Left lung (tissue), 10 donors: ENCODE measurements around the gene MAP3K5. TPM values are rescaled to one million over a fixed set of nuclear protein-coding genes. Genes with fewer than 3 reads are reported as not detected.

Source experiments
- ATAC-seq: fragments of 200-7000 bp; cut with Tn5 transposase; one replicate; pipeline ENCODE4 v1.9.1; 2020; ENCODE audit warnings: moderate library complexity
- DNase-seq, 4 donors: peaks; one replicate each; pipeline ENCODE4 v3.0.0-alpha.2; 2013 to 2020
- H3K27ac ChIP-seq, 2 donors: fragments of 200-600 bp; sonication (generic) in 1 of 2; one replicate each; pipeline versions ENCODE4 v1.5.0 to v1.8.0; 2020 to 2021
- H3K27me3 ChIP-seq, 2 donors: fragments of 200-600 bp; sonication (generic) in 1 of 2; one replicate each; pipeline versions ENCODE4 v1.5.0 to v1.8.0; 2020 to 2021
- H3K36me3 ChIP-seq, 2 donors: fragments of 200-600 bp; sonication (generic) in 1 of 2; one replicate each; pipeline versions ENCODE4 v1.5.0 to v1.8.0; 2020 to 2021
- H3K4me1 ChIP-seq, 2 donors: fragments of 200-600 bp; one replicate each; pipeline ENCODE4 v1.8.0; 2021
- H3K4me3 ChIP-seq, 2 donors: fragments of 200-600 bp; sonication (generic) in 1 of 2; one replicate each; pipeline versions ENCODE4 v1.5.0 to v1.8.0; 2020 to 2021; ENCODE audit warnings: mild to moderate bottlenecking in 1 of 2
- H3K9me3 ChIP-seq, 2 donors: fragments of 200-600 bp; sonication (generic) in 1 of 2; one replicate each; pipeline versions ENCODE4 v1.5.0 to v1.8.0; 2020 to 2021
- CTCF ChIP-seq, 2 donors: fragments of 200-600 bp; sonication (generic) in 1 of 2; IDR thresholded peaks; one replicate each; pipeline versions ENCODE4 v1.5.0 to v1.8.0; 2021; ENCODE audit warnings: antibody characterized with exemption in 2 of 2
- intact Hi-C, 2 donors: fragments of 100-400 bp; cut with DNase I; formaldehyde crosslinking; loops; one replicate each; pipeline versions ENCODE4 v1.11.2 to v1.14.2; 2022
- polyA plus RNA-seq, 6 donors: library from polyadenylated mRNA; unstranded; fragments of 120-200 nt; gene quantifications; one replicate each; pipeline ENCODE4 v1.2.1, GENCODE V29; 2013; ENCODE audit not compliant: insufficient read length in 6 of 6
- total RNA-seq, 2 donors: library from RNA; stranded (reverse); fragmentation: NEBNext Ultra II Directional; extraction: Animal tissue kit (Norgen Biotek cat#: 25700); gene quantifications; one replicate each; pipeline ENCODE4 v1.2.1, GENCODE V29; 2021
- donor health status: DM: no; HTN: yes; CAD: no.
- donor health status: DM: no; HTN: no; CAD: no.

The MAP3K5 gene
- total and polyA plus RNA-seq, 8 donors: 6.3 to 27.7 (median 7.2) TPM

- intact Hi-C loops: no loop called here
- Histone ChIP-seq H3K4me3 (no peak overlapping the region), H3K27ac (no peak overlapping the region), H3K27me3 (no peaks in the 10 kb centered on the region), H3K4me1 (no peaks in the 10 kb centered on the region), H3K36me3 (no peaks in the 10 kb centered on the region), H3K9me3 (no peaks in the 10 kb centered on the region)
- DNase-seq (no peak), ATAC-seq (no peak)
- TF ChIP-seq CTCF (IDR thresholded peaks at IDR 0.05): no peak
Observed at GRCh38 chr6:136517582-136517981, 274.7 kb downstream of the MAP3K5 start.

- intact Hi-C loops: no loop called here
- Histone ChIP-seq H3K9me3 (no peaks in the 10 kb centered on the region), H3K27me3 (no peaks in the 10 kb centered on the region), H3K4me1 (no peaks in the 10 kb centered on the region), H3K4me3 (no peak overlapping the region), H3K27ac (no peak overlapping the region), H3K36me3 (no peaks in the 10 kb centered on the region)
- ATAC-seq (peak; percentile 24), DNase-seq (no peak)
- TF ChIP-seq CTCF (IDR thresholded peaks at IDR 0.05): no peak
Observed at GRCh38 chr6:136517002-136517401, 275.3 kb downstream of the MAP3K5 start.

GRCh38 chr6:136514591-136514990, 277.7 kb downstream of the MAP3K5 start:
- no peak for TF ChIP-seq CTCF (IDR thresholded peaks at IDR 0.05)

GRCh38 chr6:136511926-136512325, 280.4 kb downstream of the MAP3K5 start:
- no peaks in the 10 kb centered on the region for H3K27me3 ChIP-seq
- peak; percentile 33 for ATAC-seq
- no peak for DNase-seq
- H3K9me3 ChIP-seq: no peaks in the 10 kb centered on the region
- no peak overlapping the region for H3K27ac ChIP-seq
- H3K4me3 ChIP-seq: no peak overlapping the region
- intact Hi-C loops: no loop called here
- no peak for TF ChIP-seq CTCF (IDR thresholded peaks at IDR 0.05)
- no peaks in the 10 kb centered on the region for H3K4me1 ChIP-seq
- H3K36me3 ChIP-seq: no peaks in the 10 kb centered on the region

More at GRCh38 chr6:136514591-136514990, 277.7 kb downstream of the MAP3K5 start:
- H3K9me3 ChIP-seq: no peaks in the 10 kb centered on the region
- H3K4me3 ChIP-seq: no peak overlapping the region
- ATAC-seq (no peak), DNase-seq (no peak)
- H3K36me3 ChIP-seq: no peaks in the 10 kb centered on the region
- intact Hi-C loops: no loop called here
- no peak overlapping the region for H3K27ac ChIP-seq
- no peaks in the 10 kb centered on the region for H3K4me1 ChIP-seq
- H3K27me3 ChIP-seq: no peaks in the 10 kb centered on the region

- Histone ChIP-seq H3K4me3 (no peak overlapping the region), H3K36me3 (no peaks in the 10 kb centered on the region), H3K27me3 (no peaks in the 10 kb centered on the region), H3K27ac (no peak overlapping the region), H3K4me1 (no peaks in the 10 kb centered on the region), H3K9me3 (no peaks in the 10 kb centered on the region)
- no peak for TF ChIP-seq CTCF (IDR thresholded peaks at IDR 0.05)
- intact Hi-C loops: no loop called here
- ATAC-seq (no peak), DNase-seq (no peak)
Observed at GRCh38 chr6:136511397-136511796, 280.9 kb downstream of the MAP3K5 start.
